Amygdala (tissue), 56 donors: ENCODE measurements around the gene HEATR3.

Experiments
- DNase-seq, 56 donors: peaks; one replicate each; lab custom pipeline; 2025; lab: John Stamatoyannopoulos, UW

HEATR3 gene

GRCh38 chr16:50065624-50066481 lies at the start of gene HEATR3:
HEATR3 (plus strand) TSS chr16:50065970; CDS start chr16:50066132, 162 bp downstream.
- peak; percentile 20 to 95 (median 88) for DNase-seq

- no peak for DNase-seq
Observed at GRCh38 chr16:50017553-50017952, 48.2 kb upstream of the HEATR3 start.

- no peak for DNase-seq
Observed at GRCh38 chr16:50021544-50021943, 44.2 kb upstream of the HEATR3 start.

- DNase-seq, result no peak
Observed at GRCh38 chr16:50023641-50024040, 42.1 kb upstream of the HEATR3 start.

- peak in 2 of 56 donors; percentile 1 to 2 for DNase-seq
Observed at GRCh38 chr16:50024207-50024606, 41.6 kb upstream of the HEATR3 start.

GRCh38 chr16:50024684-50025536 lies 40.9 kb upstream of the HEATR3 start, which contains the start of gene CNEP1R1:
CNEP1R1 (plus strand) TSS chr16:50025225; CDS start chr16:50025316, 91 bp downstream.
- peak; percentile 57 to 97 (median 92) for DNase-seq

GRCh38 chr16:50025537-50025931 lies 40.2 kb upstream of the HEATR3 start:
- peak in 6 of 56 donors; percentile 16 to 41 (median 28) for DNase-seq

GRCh38 chr16:50027829-50028228 lies 37.9 kb upstream of the HEATR3 start:
- no peak for DNase-seq

GRCh38 chr16:50035468-50035992 lies 30.2 kb upstream of the HEATR3 start:
- no peak for DNase-seq

- DNase-seq, result no peak
Observed at GRCh38 chr16:50036426-50036825, 29.3 kb upstream of the HEATR3 start.

GRCh38 chr16:50037662-50038220 lies 28.0 kb upstream of the HEATR3 start:
- DNase-seq, result no peak

- no peak for DNase-seq
Observed at GRCh38 chr16:50038286-50038685, 27.5 kb upstream of the HEATR3 start.

- peak in 20 of 56 donors; percentile 1 to 62 (median 10) for DNase-seq
Observed at GRCh38 chr16:50038756-50039529, 26.8 kb upstream of the HEATR3 start.

GRCh38 chr16:50040018-50040417 lies 25.8 kb upstream of the HEATR3 start:
- no peak for DNase-seq

- no peak for DNase-seq
Observed at GRCh38 chr16:50040710-50041109, 25.1 kb upstream of the HEATR3 start.

GRCh38 chr16:50043358-50043757 lies 22.4 kb upstream of the HEATR3 start:
- DNase-seq, result no peak

GRCh38 chr16:50045412-50045811 lies 20.4 kb upstream of the HEATR3 start:
- DNase-seq, result no peak

- DNase-seq, result no peak
Observed at GRCh38 chr16:50046853-50047252, 18.9 kb upstream of the HEATR3 start.

GRCh38 chr16:50047864-50048263 lies 17.9 kb upstream of the HEATR3 start:
- no peak for DNase-seq

- no peak for DNase-seq
Observed at GRCh38 chr16:50050802-50051201, 15.0 kb upstream of the HEATR3 start.
